HG02642 (cell line): ENCODE measurements around the gene MEIOSIN.

ENCODE experiments used
- ATAC-seq: cut with Tn5 transposase; IDR thresholded peaks from one replicate; pipeline ENCODE4 v1.9.1; 2021; ENCODE audit warnings: mild to moderate bottlenecking; ENCODE audit not compliant: unreplicated experiment, poor library complexity

Gene MEIOSIN

DNA sequence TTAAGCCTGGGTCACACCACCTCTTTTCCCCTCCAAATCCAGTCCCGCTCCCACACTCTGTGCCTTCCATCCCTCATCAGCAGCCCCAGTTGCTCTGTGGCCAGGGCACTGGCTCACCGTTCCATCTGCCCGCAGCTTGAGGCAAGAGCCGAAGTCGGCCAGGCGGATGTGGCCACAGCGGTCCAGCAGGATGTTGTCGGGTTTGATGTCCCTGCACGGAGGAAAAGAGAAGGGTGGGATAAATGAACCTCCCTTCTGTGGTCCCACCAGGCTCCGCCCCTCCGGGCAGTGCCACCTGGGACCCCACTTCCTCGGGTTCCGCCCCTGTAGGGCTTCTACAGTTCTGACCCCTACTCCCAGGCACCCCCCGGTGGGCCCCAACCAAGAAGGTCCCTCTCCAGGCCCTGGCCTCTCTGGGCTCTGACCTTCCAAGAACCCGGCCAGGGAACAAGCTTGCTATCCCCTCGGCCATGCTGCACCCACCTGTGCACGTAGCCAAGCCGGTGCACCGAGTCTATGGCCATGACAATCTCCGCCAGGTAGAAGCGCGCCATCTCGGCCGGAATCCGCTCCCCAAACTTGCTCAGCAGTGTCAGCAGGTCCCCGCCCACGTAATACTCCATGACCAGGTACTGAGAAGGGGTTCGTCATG lies 44.9 kb downstream of the MEIOSIN start:
- ATAC-seq, result no peak

DNA sequence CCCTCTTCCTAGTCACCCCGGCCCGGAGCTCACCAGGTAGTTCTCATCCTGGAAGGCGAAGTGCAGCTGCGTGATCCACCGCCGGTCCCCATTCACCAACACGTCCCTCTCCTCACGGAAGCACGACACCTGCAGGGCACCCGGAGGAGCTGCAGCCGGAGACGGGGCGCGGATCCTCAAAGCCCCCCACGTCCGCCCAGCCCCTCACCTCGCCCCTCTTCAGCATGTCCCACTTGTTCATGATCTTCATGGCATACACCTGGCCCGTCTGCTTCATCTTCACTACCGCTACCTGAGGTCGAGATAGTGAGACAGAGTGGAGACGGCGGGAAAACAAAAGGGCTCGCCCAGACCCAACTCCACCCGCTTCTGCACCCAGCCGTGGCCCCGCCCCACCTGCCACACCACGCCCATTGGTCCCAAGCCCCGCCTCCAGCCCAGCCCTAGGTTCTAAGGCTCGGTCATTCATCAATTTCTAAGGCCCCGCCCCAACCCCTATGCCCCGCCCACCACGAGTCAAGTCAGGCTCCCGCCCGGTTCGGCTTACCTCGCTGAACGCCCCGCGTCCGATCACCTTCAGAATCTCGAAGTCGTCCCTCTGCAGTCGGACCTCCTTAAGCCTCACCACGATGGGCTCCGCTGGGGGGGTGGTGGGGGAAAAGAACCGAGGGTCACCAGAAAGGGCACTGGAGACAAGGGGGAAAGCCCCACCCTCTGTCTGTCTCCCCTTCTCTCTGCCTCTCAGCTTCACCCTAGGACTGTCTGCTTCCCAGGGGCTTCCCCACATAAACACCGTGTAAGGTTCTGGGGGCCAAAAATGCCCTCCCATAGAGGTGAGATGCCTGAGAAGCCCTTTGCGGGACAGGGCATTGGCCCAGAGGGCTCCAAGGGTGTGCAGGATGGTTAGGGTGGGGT lies 46.2 kb downstream of the MEIOSIN start:
- peak; percentile 77 for ATAC-seq

- no peak for ATAC-seq
Observed at GRCh38 chr19:45780146-45780447, 46.9 kb downstream of the MEIOSIN start.

GRCh38 chr19:45780448-45781213 lies 47.4 kb downstream of the MEIOSIN start:
- ATAC-seq, result no peak

DNA sequence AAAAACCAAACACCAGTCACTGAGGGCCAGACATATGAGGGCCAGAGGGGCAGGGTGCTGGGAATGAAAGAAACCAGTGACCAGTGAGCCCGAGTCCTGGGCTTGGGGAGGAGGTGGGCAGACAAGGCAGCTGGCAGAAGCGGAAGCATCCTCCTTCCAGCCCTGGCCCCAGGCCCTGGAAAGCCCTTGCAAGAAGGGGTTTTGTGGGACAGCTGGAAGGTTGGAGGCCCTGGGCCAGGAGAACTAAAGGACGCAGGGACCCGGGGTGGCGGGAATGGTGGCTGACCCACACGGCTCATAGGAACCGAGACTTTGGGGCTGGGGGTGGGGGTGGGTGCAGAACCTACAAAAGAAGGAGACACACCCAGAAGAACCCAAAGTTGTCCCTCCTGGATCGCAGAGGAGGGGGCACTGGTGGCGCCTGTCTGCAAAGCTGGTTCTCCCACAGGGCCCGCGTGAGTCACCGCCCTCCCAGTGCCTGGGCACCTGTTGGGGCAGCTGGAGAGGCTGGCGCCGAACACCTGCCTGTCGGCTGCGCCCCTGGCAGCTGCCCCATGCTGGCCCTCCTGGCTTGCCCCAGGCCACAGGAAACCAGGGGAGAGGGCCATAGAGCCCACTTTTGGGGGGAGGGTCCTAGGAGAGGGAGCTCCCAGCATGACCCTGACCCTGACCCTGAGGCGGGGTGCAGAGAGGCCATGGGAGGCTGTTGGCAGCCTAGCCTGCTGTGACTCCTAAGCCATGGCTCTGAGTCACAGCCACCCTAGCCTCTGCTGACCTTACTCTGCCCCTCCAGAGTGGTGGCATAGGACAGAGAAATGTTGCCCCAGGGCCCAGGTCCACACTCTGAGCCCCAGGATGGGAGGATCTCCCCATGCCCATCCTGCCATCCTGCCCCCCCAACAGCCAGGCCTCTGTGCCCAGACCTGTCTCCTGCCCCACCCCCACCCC lies 48.2 kb downstream of the MEIOSIN start:
- ATAC-seq, result no peak

GRCh38 chr19:45782162-45782691 lies 49.0 kb downstream of the MEIOSIN start, which contains the start of gene DMPK:
Gene DMPK (minus strand): TSS chr19:45782490. CDS start chr19:45782352, 138 bp downstream.
- no peak for ATAC-seq

DNA sequence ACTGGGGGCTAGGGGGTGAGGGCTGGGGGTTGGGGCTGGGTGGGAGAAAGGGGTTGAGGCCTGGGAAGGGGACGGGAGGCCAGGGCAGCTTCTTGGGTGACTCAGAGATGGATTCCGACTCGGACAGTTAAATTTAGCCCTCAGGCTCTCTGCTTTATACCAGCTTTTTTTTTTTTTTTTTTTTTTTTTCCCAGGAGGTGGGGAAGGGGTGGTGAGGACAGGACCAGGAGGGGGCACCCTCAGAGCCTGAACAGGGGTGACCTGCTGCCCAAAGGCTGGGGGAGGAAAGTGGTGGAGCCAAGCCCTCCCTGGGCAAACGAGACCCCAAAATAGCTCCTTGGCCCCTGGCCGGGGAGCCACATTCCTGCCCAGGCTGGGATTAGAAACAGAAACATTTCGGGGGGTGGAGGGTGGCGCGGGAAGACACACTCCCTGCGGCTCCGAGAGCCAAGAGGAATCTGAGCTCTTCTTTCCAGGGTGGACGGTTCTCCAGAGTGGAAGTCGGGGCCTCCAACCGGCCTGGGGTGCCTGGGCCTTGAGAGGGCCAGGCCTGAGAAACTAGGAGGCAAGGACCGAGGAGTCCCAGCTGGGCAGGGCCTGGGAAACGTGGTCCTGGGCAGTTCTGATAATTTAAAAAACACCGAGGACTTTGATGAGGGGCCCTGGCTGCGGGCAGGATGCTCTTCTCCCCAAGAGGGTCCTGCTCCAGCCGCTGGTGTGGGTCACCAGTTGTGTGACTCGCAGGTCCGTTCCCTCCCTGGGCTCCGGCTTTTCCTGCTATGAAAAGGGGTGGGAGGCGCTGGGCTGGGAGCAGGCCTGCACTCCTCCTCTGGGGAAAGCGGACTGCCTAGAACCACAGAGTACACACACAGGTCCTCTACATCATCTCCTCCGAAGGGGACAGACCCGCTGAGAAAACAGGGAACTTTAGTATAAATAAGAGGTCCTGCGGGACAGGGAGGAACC lies 49.9 kb downstream of the MEIOSIN start:
- no peak for ATAC-seq

DNA sequence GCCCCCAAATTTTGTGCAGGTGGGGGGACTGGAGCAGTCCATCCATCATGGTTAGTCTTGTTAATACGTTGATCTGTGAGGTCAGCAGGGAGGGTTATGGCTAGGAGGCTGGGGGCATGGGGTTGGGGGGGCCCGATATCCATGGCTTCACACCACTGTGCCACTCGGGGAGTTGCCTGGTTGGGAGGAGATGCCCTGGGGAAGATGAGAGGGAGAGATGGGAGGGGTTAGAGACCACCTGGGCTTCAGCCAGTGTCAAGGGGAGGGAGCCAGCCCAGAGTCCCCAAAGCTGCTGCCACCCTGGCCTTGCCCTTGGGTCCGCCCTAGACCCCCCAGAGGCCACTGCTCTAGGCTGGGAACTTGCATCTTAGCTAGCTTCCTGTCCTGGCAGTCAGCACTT lies 50.9 kb downstream of the MEIOSIN start:
- ATAC-seq, result no peak

- no peak for ATAC-seq
Observed at GRCh38 chr19:45785097-45785496, 51.9 kb downstream of the MEIOSIN start.

DNA sequence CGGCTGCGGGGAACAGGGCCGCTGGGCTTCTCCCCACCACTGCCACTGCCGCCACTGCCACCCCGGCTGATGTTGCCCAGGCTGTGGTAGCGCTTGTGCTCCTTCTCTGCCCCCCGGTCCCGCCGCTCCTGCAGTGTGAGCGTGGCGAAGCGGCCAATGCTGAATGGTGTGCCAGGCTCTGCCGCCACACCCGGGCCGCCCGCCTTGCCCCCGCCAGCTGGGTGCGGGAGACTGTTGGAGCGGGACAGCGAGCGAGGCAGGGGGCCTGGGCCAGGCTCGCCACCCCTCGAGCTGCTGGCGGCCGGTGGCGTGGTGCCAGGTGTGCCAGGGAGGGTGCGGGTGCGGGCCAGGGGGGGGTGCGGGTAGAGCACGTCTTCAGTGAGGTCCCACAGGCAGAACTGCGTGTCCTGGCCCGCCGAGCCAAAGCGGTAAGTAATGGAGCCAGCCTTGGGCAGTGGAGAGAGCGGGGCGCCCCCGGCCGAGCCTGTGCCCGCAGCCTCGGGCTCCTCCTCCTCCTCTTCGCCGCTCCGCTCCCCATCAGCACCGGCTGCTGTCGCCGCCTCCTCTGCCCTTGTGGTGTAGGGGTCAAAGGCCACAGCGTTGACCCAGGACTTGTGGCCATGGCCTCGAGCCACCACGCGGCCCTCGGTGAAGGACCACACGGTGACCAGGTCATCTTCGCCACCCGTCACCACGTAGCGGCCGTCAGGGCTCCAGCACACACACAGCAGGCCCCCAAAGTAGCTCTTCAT lies 52.7 kb downstream of the MEIOSIN start:
- no peak for ATAC-seq

- no peak for ATAC-seq
Observed at GRCh38 chr19:45786533-45786894, 53.3 kb downstream of the MEIOSIN start.

DNA sequence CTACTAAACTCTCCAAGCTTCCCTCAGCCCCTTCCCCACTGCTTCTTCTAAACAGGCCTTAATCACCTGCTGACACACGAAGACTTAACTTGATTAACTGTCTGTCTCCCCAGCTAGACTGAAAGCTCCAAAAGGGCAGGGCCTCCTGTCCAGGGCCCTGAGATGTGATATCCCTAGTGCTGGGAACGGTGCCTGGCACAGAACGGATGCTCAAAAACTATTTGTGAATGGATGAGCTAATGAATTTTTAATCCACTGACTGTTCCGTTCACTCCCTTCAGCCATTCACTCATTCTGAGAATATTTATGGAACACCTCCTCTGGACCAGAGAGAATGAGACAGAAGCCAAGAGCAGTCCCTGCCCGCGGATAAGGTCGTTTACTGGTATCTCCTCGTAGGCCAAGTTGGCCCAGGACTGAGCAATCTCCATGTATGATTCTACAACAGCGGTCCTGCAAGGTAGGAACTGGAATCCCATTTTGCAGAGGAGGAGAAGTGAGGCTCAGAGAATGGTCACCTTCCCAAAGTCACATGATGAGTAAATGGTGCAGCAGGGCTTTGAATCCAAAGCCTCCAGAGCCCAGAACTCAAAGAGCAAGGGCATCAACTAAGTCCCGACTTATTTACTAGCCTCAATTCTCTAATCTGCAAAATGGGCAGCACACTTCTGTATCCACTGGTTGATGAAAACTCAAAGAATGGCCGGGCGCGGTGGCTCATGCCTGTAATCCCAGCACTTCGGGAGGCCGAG lies 56.0 kb downstream of the MEIOSIN start:
- ATAC-seq, result no peak

- no peak for ATAC-seq
Observed at GRCh38 chr19:45790942-45791341, 57.7 kb downstream of the MEIOSIN start.

DNA sequence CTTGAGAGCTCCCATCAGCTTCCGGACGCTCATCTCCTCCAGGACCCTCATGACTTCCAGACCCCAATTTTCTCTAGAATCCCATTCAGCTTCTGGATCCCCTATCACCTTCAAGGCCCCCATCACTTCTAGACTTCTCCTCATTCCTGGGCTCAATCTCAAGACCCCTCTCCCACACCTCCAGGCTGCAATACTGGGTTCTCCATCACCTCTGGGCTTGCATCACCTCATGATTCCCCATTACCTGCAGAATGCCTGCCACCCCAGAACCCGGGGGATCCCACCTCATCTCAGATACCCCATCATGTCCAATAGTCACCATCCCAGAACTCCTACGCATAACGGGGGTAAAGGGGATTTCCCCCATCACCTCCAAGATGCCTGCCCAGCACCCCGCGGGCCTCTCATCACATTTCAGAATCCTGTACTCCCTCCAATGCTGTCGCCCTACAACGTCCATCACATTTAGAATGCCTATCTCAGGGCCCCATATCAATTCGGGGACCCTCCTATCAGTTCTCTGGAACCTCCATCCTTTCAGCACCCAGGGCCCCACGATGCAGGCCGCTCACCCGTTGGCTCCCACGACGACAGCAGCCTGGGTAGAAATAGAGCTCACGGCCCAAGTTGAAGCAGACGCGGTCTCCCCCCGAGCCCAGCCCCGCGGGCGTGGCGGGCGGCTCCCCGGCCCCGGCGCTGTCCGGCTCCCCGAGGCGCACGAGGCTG lies 58.7 kb downstream of the MEIOSIN start:
- no peak for ATAC-seq

DNA sequence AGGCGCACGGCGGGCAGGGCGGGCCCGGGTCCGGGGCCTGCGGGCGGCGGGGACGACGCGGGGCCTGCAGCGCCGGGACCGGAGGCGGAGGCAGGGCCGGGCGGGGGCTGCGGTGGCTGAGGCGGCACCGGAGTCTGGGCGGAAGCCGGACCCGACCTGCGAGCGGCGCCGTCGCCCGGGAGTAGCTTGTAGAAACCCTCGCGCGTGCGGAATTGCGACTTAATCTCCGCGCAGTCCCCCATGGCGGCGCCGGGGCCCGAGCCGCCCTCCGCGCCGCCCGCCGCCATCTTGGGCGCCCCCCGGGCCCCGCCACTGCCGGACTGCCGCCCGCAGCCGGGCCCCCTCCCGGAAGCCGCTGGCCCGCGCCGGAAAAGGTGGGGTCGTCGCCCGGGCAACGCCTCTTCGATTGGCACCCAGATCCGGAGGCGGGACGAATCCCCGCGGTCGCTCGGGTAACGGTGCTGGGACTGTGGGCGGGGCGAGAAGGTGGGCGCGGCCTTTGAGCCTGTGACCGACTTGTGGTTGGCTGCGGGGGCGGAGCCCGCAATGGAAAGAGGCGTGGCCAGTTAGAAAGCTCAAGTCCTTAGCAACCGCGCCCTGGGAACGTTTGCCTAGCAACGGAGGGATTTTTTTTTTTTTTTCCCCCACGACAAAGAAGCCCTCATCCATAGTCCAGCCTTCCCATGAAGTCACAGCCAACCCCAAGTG lies 59.4 kb downstream of the MEIOSIN start, which contains the start of gene DMWD:
TSS of gene DMWD (minus strand) at position 376 of the 708 bp plus-strand sequence. CDS start at position 287, 89 bp downstream.
- ATAC-seq, result peak; percentile 92

DNA sequence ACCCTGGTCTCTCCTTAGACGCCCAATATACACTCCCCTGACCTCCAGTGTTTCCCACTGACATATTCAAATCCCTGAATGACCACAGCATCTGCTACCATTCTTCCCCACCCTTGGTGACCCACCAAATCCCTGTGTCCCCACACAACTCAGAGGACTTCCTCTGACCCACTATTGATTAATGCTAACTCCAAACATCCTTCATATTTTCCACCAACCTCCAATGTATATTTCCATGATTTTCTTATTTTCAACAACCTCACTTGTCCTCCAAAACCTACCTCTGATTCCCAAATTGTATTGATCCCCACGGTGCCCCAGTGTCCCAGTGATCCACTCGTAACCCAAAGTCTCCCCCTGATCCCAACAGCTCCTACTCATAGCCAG lies 59.9 kb downstream of the MEIOSIN start:
- no peak for ATAC-seq
